Karpas-422 (cell line): ENCODE results near the gene SEZ6. TPM values are rescaled to one million over a fixed set of nuclear protein-coding genes. Genes with fewer than 3 reads are reported as not detected.

Experiments
- DNase-seq: peaks from one replicate; pipeline ENCODE4 v3.0.0-alpha.2; 2015
- H2AFZ ChIP-seq: fragments of 200-600 bp; sonication (generic); 2 replicates; pipeline ENCODE4 v1.6.1; 2014; ENCODE audit warnings: antibody characterized with exemption, low read length, mixed read lengths
- H3K27ac ChIP-seq: fragments of 200-600 bp; sonication (generic); 2 replicates; pipeline ENCODE4 v1.5.1; 2014; ENCODE audit warnings: mild to moderate bottlenecking, low read length, moderate library complexity
- H3K27me3 ChIP-seq: fragments of 200-600 bp; sonication (generic); 2 replicates; pipeline ENCODE4 v1.6.1; 2014; ENCODE audit warnings: low read length, mixed read lengths
- H3K36me3 ChIP-seq: fragments of 200-600 bp; sonication (generic); 2 replicates; pipeline ENCODE4 v1.6.1; 2014; ENCODE audit warnings: low read length, mixed read lengths; ENCODE audit not compliant: insufficient read depth
- H3K4me1 ChIP-seq: fragments of 200-600 bp; sonication (generic); 2 replicates; pipeline ENCODE4 v1.6.1; 2014; ENCODE audit warnings: mild to moderate bottlenecking, low read length, mixed read lengths
- H3K4me2 ChIP-seq: fragments of 200-600 bp; sonication (generic); 2 replicates; pipeline ENCODE4 v1.6.1; 2014; ENCODE audit warnings: low read length, low read depth, mild to moderate bottlenecking; ENCODE audit not compliant: poor library complexity, severe bottlenecking
- H3K4me3 ChIP-seq: fragments of 200-600 bp; sonication (generic); 2 replicates; pipeline ENCODE4 v1.5.1; 2014; ENCODE audit warnings: mild to moderate bottlenecking, antibody characterized with exemption, low read length, mixed read lengths
- H3K79me2 ChIP-seq: fragments of 200-600 bp; sonication (generic); 2 replicates; pipeline ENCODE4 v1.6.1; 2014; ENCODE audit warnings: mild to moderate bottlenecking, low read length, mixed read lengths
- H3K9ac ChIP-seq: fragments of 200-600 bp; sonication (generic); 2 replicates; pipeline ENCODE4 v1.6.0; 2014; ENCODE audit warnings: low read length
- H3K9me2 ChIP-seq: fragments of 200-600 bp; sonication (generic), shearing (Covaris generic); replicated peaks from 2 replicates; pipeline ENCODE4 v1.6.0; 2014; ENCODE audit warnings: mild to moderate bottlenecking, low read length, moderate library complexity; ENCODE audit not compliant: insufficient read depth
- H3K9me3 ChIP-seq: fragments of 300-700, 200-600 bp; sonication (generic); 2 replicates; pipeline ENCODE4 v1.6.1; 2014; ENCODE audit warnings: low read length, mixed read lengths
- H4K20me1 ChIP-seq: fragments of 200-600 bp; sonication (generic); 2 replicates; pipeline ENCODE4 v1.6.1; 2014; ENCODE audit warnings: mild to moderate bottlenecking, antibody characterized with exemption, low read length, low read depth; ENCODE audit not compliant: insufficient read depth
- total RNA-seq: library from RNA; depleted of rRNA; stranded (reverse); fragments of >200 nt; shearing (Covaris generic); gene quantifications from 2 replicates; pipeline ENCODE4 v1.2.3, GENCODE V29; 2014; ENCODE audit warnings: low replicate concordance

SEZ6 gene
- total RNA-seq, 1 experiment from 2014 or later, result not detected

DNA sequence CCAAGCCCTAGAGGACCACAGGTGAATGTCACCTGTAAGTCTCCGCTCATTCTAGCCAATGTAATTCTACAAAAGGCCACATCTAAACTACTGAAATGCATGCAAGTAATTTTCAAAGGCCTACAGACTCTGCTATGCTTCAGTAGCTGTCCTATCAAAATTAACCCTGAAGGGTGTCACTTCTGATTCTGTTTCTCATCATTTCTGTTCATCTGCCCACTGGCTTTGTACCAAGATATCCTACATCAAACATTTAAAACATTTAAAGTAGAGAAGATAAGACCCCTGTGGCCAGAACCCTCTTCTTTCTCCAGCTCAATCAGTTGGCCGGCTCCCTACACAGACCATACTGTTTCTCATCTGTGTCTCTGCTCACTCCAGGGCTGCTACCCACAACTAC, 76.0 kb downstream of the SEZ6 start:
- no peak overlapping the region for H3K4me3 ChIP-seq
- H3K36me3 ChIP-seq, result peaks cover 44% of the 10 kb centered on the region
- H3K9me2 ChIP-seq, result no peaks in the 10 kb centered on the region
- H2AFZ ChIP-seq, result no peak overlapping the region
- no peak overlapping the region for H3K27ac ChIP-seq
- peaks cover 15% of the 10 kb centered on the region for H3K4me1 ChIP-seq
- H3K27me3 ChIP-seq, result no peaks in the 10 kb centered on the region
- H3K79me2 ChIP-seq, result peaks cover 88% of the 10 kb centered on the region
- peaks cover 7% of the 10 kb centered on the region; the same call in 1 of the 2 replicates for H4K20me1 ChIP-seq
- no peak overlapping the region for H3K9ac ChIP-seq
- no peak for DNase-seq
- no peaks in the 10 kb centered on the region for H3K9me3 ChIP-seq
- H3K4me2 ChIP-seq, result no peak overlapping the region

DNA sequence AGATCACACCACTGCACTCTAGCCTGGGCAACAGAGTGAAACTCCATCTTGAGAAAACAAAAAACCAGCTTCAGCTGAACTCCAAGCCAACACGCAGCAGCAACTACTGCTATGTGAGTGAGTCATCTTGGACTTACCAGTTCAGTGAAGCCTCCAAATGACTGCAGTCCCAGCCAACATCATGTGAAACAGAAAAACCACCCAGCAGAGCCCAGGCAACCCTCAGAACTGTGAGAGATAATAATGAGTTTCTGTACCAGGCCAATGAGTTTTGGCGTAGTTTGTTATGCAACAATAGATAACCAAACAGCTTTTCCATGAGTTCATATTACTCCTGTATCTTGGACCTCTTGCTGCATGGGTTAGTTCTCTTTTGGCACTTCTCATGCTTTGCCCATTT, 77.8 kb downstream of the SEZ6 start:
- H3K27ac ChIP-seq, result no peak overlapping the region

DNA sequence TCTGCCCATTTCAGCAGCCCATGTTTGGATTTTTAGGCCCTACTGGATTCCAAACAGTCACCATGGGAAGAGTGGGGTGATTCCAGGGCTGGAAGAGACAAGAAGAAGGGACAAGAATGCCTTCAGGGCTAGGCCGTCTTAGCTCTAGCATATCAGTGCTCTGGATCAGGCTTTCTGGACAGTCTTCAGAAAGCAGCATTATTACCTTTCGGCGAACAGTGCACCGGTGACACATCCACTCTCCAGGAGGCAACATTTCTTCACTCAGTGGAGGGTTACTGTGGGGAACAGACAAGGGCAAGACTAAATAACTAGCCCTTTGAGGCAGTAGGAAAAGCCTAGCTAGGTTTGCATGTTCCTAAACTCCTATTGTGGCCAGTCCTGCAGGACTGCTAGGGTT, 79.0 kb downstream of the SEZ6 start:
- Histone ChIP-seq H3K9me2 (no peaks in the 10 kb centered on the region), H3K79me2 (peaks cover 69% of the 10 kb centered on the region), H3K4me2 (no peak overlapping the region), H3K4me3 (no peak overlapping the region), H3K9me3 (no peaks in the 10 kb centered on the region), H2AFZ (no peak overlapping the region), H3K36me3 (peaks cover 50% of the 10 kb centered on the region), H3K27me3 (no peaks in the 10 kb centered on the region), H3K4me1 (peaks cover 15% of the 10 kb centered on the region), H3K27ac (no peak overlapping the region), H4K20me1 (peaks cover 7% of the 10 kb centered on the region; the same call in 1 of the 2 replicates), H3K9ac (no peak overlapping the region)
- DNase-seq, result no peak

More for the DNA sequence above, 77.8 kb downstream of the SEZ6 start:
- Histone ChIP-seq H3K9me3 (no peaks in the 10 kb centered on the region), H4K20me1 (peaks cover 7% of the 10 kb centered on the region; the same call in 1 of the 2 replicates), H3K27me3 (no peaks in the 10 kb centered on the region), H3K9me2 (no peaks in the 10 kb centered on the region), H3K4me2 (no peak overlapping the region), H3K79me2 (peaks cover 82% of the 10 kb centered on the region), H3K4me1 (peaks cover 15% of the 10 kb centered on the region), H3K4me3 (no peak overlapping the region), H3K36me3 (peaks cover 46% of the 10 kb centered on the region), H3K9ac (no peak overlapping the region), H2AFZ (no peak overlapping the region)
- DNase-seq, result no peak

DNA sequence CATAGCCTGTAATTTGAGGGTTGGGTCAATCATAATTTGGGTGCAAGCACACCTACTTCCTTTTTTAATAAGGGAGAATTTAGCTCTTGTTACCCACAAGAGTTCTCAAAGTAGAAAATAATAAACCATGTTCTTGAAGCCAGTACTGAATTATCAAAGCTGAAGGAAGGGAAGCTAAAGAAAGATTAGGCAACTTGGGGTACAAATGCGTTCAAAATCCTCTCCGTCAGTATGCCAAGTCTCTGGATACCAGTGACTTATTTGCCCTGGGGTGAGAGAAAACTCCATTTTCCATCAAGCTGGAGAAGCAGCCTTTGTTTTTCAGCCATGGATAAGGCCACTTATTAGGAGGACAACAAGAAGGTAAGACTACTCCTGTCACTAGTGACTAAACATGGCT, 79.5 kb downstream of the SEZ6 start:
- H3K9me2 ChIP-seq, result no peaks in the 10 kb centered on the region
- no peak overlapping the region for H2AFZ ChIP-seq
- no peak for DNase-seq
- peaks cover 7% of the 10 kb centered on the region; the same call in 1 of the 2 replicates for H4K20me1 ChIP-seq
- H3K36me3 ChIP-seq, result peaks cover 54% of the 10 kb centered on the region
- H3K9me3 ChIP-seq, result no peaks in the 10 kb centered on the region
- peaks cover 15% of the 10 kb centered on the region for H3K4me1 ChIP-seq
- no peak overlapping the region for H3K4me2 ChIP-seq
- no peak overlapping the region for H3K4me3 ChIP-seq
- no peak overlapping the region for H3K27ac ChIP-seq
- peaks cover 66% of the 10 kb centered on the region for H3K79me2 ChIP-seq
- no peaks in the 10 kb centered on the region for H3K27me3 ChIP-seq
- no peak overlapping the region for H3K9ac ChIP-seq

DNA sequence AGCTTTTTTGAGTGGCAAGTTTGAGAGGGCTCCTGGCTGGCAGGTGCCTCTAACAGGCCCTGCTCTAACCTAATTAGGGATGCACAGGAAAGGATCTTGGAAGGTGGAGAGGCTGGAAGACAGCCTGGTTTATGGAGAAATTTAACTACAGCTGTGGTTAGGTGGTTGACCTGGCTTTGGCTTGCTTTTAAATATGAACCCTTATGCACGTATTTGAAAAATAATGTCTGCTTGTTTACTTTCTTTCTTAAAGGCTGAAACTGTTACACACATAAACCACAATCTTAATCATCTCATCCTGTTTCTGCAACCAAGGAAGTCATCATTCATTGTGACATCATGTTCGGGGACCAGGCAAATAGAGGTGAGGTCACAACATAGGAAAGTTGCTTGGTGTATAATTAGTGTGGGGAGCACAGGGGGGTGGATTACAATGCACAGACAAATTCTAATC, 79.9 kb downstream of the SEZ6 start:
- Histone ChIP-seq H3K27me3 (no peaks in the 10 kb centered on the region), H3K4me2 (no peak overlapping the region), H4K20me1 (peaks cover 7% of the 10 kb centered on the region; the same call in 1 of the 2 replicates), H2AFZ (no peak overlapping the region), H3K9me2 (no peaks in the 10 kb centered on the region), H3K36me3 (peaks cover 59% of the 10 kb centered on the region), H3K4me3 (no peak overlapping the region), H3K4me1 (peaks cover 15% of the 10 kb centered on the region), H3K9me3 (no peaks in the 10 kb centered on the region), H3K79me2 (peaks cover 62% of the 10 kb centered on the region), H3K9ac (no peak overlapping the region), H3K27ac (no peak overlapping the region)
- DNase-seq, result no peak

DNA sequence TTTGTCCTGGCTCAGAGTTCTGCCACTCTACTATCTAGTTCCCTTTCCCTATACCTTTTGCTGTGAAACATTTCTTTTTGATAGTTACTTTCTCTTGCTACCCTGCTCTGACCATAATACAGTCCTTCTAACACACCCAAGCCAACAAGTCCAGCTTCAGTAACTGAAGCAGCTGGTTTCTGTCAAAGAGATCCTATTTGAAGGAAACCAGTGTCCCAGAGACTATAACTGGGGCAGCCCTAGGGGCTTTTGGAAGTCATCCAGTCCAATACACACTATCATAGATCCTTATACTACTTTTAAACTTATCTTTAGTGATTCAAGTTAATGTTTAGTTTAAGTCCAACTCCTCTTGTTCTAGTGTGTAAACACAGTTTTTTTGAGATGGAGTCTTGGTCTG, 85.6 kb downstream of the SEZ6 start:
- Histone ChIP-seq H3K4me1 (no peaks in the 10 kb centered on the region), H3K4me2 (no peak overlapping the region), H3K9me3 (no peaks in the 10 kb centered on the region), H3K9me2 (no peaks in the 10 kb centered on the region), H3K9ac (no peak overlapping the region), H4K20me1 (no peaks in the 10 kb centered on the region), H3K27ac (no peak overlapping the region), H3K79me2 (peaks cover 21% of the 10 kb centered on the region), H3K4me3 (no peak overlapping the region), H2AFZ (no peak overlapping the region), H3K27me3 (no peaks in the 10 kb centered on the region), H3K36me3 (peaks cover 60% of the 10 kb centered on the region)
- DNase-seq, result no peak

DNA sequence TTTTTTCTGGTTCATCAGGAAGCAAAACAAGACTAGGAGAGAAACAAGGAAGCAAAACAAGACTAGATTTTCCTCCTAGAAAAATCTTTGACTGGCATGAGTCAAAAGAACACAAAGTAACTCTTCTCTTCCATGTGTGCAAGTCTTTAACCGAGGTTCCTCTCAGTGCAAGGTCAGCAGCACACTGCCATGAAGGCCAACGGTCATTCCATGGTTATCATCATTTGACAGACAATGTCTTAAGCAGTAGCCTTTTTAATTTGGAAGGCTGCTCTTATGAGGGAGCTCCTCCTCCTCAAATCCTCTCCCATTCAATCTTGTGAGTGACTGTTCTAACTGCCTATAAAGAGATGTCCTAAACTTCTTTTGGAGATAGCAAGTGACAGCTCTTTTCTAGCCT, 87.5 kb downstream of the SEZ6 start:
- Histone ChIP-seq H3K4me1 (no peaks in the 10 kb centered on the region), H3K9ac (no peak overlapping the region), H3K27me3 (no peaks in the 10 kb centered on the region), H3K36me3 (peaks cover 62% of the 10 kb centered on the region), H3K27ac (no peak overlapping the region), H3K4me3 (no peak overlapping the region), H3K79me2 (peaks cover 13% of the 10 kb centered on the region), H4K20me1 (no peaks in the 10 kb centered on the region), H3K4me2 (no peak overlapping the region), H2AFZ (no peak overlapping the region), H3K9me3 (no peaks in the 10 kb centered on the region), H3K9me2 (no peaks in the 10 kb centered on the region)
- DNase-seq, result no peak

DNA sequence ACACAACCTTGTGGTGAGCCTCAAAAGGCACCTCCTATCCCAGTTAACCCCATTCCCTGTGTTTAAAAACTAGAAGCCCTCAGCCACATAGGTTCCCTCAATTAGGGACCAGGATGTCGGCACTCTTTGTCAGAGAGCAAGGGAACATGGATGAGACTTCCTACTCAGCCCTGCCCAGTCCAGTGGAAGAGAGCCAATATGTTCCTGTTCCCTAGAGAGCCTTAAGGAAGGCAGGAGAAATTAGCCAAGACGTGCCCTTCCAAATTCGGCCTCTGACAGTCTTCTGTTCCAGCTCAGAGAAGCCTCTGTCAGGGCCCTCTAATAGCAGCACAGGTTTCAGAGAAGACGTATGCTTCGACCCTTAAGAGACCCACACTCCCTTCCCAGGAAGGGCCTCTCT, 88.4 kb downstream of the SEZ6 start:
- Histone ChIP-seq H3K9me3 (no peaks in the 10 kb centered on the region), H3K4me2 (no peak overlapping the region), H3K4me1 (no peaks in the 10 kb centered on the region), H3K4me3 (no peak overlapping the region), H3K27me3 (no peaks in the 10 kb centered on the region), H4K20me1 (no peaks in the 10 kb centered on the region), H2AFZ (no peak overlapping the region), H3K36me3 (peaks cover 65% of the 10 kb centered on the region), H3K79me2 (peaks cover 13% of the 10 kb centered on the region), H3K9me2 (no peaks in the 10 kb centered on the region), H3K27ac (no peak overlapping the region), H3K9ac (no peak overlapping the region)
- no peak for DNase-seq

DNA sequence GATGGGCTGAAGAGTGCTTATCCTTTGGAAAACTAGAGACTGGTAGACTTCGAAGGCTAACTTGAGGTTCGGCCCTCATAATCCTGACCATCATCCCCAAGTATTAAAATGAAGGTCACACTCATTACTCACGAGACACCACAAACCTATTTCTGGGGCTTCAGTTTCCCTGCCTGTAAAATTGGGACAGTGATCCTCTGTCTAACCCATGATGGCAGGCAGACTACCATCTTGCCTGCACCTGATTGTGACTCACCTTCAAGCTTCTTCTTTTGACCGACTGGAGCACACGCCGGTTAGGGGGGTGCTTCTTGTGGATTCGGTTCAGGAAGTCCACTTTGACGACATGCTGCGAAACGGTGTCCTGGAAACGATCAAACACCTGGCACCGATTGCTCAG, 88.8 kb downstream of the SEZ6 start:
- no peak for DNase-seq
- H3K27ac ChIP-seq, result no peak overlapping the region
- H2AFZ ChIP-seq, result no peak overlapping the region
- H3K9ac ChIP-seq, result no peak overlapping the region
- no peaks in the 10 kb centered on the region for H3K4me1 ChIP-seq
- H3K27me3 ChIP-seq, result no peaks in the 10 kb centered on the region
- H3K9me3 ChIP-seq, result no peaks in the 10 kb centered on the region
- H3K36me3 ChIP-seq, result peaks cover 65% of the 10 kb centered on the region
- H3K9me2 ChIP-seq, result no peaks in the 10 kb centered on the region
- H3K4me2 ChIP-seq, result no peak overlapping the region
- H3K79me2 ChIP-seq, result peaks cover 13% of the 10 kb centered on the region
- H4K20me1 ChIP-seq, result no peaks in the 10 kb centered on the region
- H3K4me3 ChIP-seq, result no peak overlapping the region
